Kidney tubule cell (primary cell): ENCODE measurements around the gene LRCH4.

ENCODE experiments used
- DNase-seq: peaks from one replicate; pipeline ENCODE4 v3.0.0-alpha.2; 2018; ENCODE audit warnings: low spot score

The LRCH4 gene

GRCh38 chr7:100582041-100582579 lies 3.8 kb downstream of the LRCH4 start:
- DNase-seq, result no peak

- DNase-seq, result no peak
Observed at GRCh38 chr7:100580466-100581283, 5.3 kb downstream of the LRCH4 start.

- no peak for DNase-seq
Observed at GRCh38 chr7:100578246-100579183, 7.4 kb downstream of the LRCH4 start.

GRCh38 chr7:100577507-100577906 lies 8.4 kb downstream of the LRCH4 start:
- DNase-seq, result no peak

DNA sequence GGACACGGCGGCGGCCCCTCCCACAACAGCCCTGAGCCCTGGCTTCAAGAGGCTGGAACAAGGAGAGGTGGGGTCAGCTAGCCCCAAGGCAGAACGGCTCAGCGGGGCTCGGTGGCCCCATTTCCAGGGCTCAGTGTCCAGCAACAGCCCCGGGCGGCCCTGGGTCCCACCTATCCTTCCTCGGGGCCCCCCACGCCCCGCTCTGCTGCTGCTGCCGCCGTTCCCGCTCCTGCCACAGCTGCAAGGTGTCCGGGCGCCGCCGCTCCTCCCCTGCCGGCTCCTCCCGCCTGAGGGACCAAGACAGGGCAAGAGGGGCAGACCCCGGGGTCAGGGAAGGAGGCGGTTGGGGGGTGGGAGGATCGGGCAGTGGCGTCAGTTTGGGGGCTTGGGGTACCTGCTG lies 8.8 kb downstream of the LRCH4 start:
- no peak for DNase-seq

DNA sequence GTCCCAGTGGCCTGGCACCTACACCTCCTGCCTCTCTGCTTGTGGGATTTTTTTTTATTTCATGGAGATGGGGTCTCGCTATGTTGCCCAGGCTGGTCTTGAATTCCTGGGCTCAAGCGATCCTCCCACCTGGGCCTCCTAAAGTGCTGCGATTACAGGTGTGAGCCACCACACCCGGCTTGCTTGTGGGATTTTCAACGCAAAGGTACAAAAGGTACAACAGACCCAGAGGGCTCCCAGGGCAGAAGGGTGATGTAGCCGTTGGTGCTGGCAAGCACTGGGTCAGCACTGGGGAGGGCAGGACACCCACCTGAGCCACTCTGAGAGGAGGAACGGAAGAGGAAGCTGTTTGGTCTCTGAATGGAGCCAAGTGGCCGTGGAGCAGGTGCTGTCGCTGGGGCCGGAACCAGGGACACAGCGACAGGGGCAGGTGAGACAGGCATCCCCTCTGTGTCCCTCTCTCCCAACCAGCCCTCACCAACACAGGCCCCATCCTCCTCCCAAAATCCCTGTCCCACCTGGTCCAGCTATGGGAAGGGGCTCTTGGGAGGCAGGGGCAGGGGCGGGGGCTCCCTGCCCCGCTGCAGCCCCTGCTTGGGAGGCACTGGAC lies 9.4 kb downstream of the LRCH4 start:
- DNase-seq, result no peak

GRCh38 chr7:100575746-100576383 lies 10.1 kb downstream of the LRCH4 start:
- no peak for DNase-seq

GRCh38 chr7:100575206-100575631 lies 10.7 kb downstream of the LRCH4 start:
- DNase-seq, result no peak

DNA sequence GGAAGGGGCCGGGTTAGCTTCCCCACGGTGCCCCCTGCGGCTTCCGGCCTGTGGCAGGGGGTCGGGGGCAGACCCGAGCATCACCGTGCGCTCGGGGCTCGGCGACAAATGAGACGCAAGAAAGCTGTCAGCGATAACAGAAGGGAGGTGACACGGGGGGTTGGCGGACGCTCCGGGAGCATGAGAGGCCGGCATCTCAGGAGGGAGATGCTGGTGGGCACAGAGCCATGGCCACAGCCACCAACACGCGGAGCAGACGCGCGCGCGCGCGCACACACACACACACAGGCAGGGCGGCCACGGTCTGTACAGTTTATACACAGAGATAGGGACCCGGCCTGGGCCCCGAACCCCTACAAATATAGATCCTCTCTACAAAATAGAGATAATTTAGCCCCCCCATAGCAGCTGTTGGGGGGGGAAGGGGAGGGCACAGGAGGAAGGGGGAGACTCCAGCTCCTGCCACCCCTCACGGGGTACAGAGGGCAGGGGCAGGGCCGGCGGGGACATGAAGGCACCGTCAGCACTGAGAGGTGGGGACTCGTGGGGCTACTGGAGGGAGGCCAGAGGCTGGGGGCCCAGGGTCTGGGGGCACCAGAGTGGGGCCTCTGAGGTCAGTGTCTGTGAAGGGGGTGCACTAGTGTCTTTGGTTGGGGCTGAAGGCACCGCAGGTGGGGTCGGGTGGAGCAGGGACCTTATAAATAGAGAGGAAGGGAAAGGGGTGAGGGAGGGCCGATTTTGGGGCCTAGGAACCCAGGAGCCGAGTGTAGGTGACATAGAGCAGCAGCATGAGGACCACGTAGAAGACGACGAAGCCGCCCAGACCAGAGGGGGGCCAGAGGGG lies 11.3 kb downstream of the LRCH4 start:
- DNase-seq, result no peak

GRCh38 chr7:100573691-100574361 lies 12.1 kb downstream of the LRCH4 start, which contains the start of gene SAP25:
Gene SAP25 (minus strand): TSS chr7:100573900. CDS start chr7:100573742, 158 bp downstream.
- no peak for DNase-seq

- DNase-seq, result no peak
Observed at GRCh38 chr7:100572949-100573675, 12.8 kb downstream of the LRCH4 start.

DNA sequence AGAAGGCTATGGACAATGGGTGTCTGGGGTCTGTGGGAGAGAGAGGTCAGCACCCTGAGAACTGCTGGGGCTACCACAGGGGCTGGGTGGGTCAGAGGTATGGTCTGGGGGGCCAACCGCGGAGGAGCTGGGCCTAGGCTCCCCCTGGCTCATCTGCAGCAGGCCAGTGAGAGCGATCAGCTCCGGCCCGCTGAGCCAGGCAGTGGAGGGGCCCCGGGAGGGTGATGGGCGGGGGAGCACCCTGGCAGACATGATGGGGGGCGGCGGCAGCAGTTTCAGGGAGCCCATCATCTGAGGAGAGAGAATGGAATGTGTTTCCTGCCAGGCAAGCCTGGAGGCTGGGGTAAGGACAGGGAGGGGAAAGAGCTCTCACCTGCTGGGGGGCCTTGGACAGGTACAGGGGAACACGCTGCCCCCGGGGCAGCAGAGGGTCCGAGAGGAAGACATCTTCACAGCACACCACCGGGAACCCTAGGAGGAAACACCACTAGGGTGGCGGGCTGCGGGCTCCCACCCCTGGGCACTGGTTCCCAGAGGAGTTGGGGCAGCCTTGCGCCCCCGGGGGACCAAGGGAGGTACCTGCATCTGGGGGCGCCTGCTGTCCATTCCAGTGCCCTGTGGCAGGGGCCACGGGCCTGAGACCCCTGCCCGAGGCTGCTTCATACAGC lies 13.5 kb downstream of the LRCH4 start:
- DNase-seq, result no peak

DNA sequence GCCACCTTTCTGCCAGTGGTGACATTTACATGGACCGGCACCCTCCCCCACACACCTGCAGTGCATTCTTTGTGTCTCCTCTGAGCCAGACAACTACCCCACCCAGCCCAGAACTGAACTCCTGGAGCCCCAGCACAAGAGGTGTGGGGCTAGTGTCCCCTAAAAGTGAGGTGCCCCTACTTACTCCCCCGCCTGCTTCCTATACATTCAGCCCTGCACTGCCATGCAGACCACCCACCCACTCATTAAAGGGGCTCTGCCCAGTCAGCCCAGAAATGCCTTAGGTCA lies 14.2 kb downstream of the LRCH4 start:
- DNase-seq, result no peak

GRCh38 chr7:100570954-100571828 lies 14.7 kb downstream of the LRCH4 start:
- DNase-seq, result no peak

DNA sequence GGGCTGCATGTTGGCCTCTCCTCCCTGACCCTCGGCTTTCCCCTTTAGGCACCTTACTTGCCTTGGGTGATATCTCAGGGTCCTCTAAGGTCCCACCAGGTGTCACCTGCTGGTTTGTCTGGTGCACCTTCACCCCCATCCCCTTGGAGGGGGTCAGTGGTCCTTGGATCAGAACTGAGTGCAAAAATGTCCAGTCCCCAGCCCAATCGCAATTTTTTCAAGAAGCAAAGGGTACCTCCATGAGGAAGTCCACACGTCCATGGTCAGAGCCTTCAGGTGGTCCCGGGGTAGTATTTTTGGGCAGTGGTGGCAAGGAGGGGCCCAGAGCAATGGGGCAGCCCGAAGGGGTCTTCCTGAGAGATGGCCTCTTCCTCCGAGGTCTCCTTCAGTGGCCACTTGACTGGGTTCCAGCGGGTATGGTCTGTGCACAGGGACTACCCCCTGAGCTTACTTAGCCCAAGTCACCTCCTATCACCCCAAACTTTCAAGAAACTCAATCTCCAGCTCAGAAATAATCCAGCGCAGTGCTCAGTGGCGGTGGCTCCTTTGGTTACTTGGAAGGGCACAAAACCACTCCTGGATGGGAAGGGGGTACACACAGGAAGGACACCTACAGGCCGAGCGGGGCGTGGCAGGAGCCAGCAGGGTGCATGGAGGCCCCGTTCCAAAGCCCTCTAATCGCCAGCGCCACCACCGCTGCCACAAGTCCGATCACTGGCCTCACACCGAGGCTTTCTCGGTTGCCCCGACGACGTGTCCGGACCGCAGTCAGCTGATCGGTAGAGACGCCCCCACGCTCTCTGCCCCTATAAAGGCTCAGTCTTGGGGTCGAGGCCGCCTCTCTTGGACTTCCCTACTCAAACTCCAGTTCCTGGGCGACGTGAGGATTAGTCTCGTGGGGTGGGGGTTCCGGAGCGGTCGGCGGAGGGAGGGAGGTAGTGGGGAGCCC lies 16.8 kb downstream of the LRCH4 start:
- no peak for DNase-seq

DNA sequence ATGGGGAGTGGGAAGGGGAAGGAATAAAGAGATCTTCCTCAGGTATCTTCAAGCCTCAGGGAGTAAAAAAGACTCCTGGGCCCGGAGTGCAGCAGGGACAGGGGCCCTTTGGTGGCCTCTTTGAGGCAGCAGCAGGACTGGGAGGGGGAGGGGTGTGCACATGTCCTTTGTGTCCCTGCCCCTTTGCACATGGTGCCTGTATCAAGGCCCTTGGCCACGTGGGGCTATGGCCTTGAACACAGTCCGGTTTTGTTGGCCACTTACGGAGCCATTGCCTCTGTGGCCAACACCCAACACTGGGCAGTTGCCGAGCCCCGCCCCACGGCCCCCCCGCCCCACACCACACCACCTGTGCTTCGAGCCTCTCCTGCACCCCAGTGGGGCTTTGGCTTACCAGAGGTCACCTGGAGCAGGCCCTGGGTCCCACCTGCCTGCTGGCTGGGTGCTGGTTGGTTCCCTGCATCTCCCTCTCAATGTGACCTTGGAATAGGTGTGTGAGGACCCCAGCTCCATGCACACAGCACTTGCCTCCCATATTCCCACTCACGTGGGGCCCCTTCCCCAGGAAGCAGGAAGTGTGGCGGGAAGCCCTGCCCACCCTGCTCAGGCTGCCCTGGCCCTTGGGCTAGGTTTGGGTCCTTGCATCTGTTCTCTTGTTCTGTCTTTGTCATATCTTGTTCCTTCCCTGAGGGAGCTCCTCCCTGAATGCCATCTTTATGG lies 17.6 kb downstream of the LRCH4 start:
- DNase-seq, result no peak
